ENCODE data around the gene YES1.

DNA sequence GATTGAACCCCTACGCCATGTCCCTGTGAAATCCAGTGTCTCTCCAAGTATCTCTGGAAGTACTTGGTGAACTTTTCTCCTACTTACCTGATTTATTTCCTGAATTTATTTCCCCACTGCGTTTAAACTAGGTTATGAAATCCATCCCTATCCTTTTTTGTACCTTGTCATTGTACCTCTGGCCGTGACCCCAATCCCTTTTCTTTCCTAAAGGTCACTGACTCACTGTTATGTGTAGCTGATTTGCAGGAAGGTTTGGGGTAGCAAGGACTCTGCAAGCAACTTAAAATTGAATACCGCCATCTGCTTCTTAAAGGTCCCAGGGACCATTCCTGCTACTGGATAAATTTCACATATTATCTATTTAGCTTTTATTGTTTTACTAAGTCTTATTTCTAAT, 95.0 kb downstream of the YES1 start:
- TF ChIP-seq, protein P1, sequence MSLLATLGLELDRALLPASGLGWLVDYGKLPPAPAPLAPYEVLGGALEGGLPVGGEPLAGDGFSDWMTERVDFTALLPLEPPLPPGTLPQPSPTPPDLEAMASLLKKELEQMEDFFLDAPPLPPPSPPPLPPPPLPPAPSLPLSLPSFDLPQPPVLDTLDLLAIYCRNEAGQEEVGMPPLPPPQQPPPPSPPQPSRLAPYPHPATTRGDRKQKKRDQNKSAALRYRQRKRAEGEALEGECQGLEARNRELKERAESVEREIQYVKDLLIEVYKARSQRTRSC (CRISPR knock-in tag; IDR thresholded peaks at IDR 0.05; ENCODE audit: low read depth): no peak
- TF ChIP-seq, protein P2, sequence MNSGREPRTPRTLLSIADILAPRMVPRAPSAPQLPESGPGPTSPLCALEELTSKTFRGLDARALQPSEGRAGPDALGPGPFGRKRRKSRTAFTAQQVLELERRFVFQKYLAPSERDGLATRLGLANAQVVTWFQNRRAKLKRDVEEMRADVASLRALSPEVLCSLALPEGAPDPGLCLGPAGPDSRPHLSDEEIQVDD (CRISPR knock-in tag; IDR thresholded peaks at IDR 0.05; ENCODE audit: borderline replicate concordance): no peak
- TF ChIP-seq, protein P3, sequence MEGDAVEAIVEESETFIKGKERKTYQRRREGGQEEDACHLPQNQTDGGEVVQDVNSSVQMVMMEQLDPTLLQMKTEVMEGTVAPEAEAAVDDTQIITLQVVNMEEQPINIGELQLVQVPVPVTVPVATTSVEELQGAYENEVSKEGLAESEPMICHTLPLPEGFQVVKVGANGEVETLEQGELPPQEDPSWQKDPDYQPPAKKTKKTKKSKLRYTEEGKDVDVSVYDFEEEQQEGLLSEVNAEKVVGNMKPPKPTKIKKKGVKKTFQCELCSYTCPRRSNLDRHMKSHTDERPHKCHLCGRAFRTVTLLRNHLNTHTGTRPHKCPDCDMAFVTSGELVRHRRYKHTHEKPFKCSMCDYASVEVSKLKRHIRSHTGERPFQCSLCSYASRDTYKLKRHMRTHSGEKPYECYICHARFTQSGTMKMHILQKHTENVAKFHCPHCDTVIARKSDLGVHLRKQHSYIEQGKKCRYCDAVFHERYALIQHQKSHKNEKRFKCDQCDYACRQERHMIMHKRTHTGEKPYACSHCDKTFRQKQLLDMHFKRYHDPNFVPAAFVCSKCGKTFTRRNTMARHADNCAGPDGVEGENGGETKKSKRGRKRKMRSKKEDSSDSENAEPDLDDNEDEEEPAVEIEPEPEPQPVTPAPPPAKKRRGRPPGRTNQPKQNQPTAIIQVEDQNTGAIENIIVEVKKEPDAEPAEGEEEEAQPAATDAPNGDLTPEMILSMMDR (CRISPR knock-in tag; IDR thresholded peaks at IDR 0.05): no peak
- TF ChIP-seq, protein P4, sequence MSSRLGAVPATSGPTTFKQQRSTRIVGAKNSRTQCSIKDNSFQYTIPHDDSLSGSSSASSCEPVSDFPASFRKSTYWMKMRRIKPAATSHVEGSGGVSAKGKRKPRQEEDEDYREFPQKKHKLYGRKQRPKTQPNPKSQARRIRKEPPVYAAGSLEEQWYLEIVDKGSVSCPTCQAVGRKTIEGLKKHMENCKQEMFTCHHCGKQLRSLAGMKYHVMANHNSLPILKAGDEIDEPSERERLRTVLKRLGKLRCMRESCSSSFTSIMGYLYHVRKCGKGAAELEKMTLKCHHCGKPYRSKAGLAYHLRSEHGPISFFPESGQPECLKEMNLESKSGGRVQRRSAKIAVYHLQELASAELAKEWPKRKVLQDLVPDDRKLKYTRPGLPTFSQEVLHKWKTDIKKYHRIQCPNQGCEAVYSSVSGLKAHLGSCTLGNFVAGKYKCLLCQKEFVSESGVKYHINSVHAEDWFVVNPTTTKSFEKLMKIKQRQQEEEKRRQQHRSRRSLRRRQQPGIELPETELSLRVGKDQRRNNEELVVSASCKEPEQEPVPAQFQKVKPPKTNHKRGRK (CRISPR knock-in tag; IDR thresholded peaks at IDR 0.05): no peak
- TF ChIP-seq NR3C1 (CRISPR knock-in tag; IDR thresholded peaks at IDR 0.05): no peak
- TF ChIP-seq ONECUT2 (CRISPR knock-in tag; IDR thresholded peaks at IDR 0.05): no peak
- no peak for TF ChIP-seq AGO1 (IDR thresholded peaks at IDR 0.05; ENCODE audit: low read depth, low read length, poor library complexity, severe bottlenecking)
- TF ChIP-seq SIN3A (IDR thresholded peaks at IDR 0.05; ENCODE audit: borderline replicate concordance, low read depth, low read length): no peak
- no peak for TF ChIP-seq THRA (CRISPR knock-in tag; IDR thresholded peaks at IDR 0.05; ENCODE audit: borderline replicate concordance)

Data from HepG2 (cell line).